HG03139 (cell line): Measurements from ENCODE around the gene RASAL2.
"Not testable (repeated sequence)": the region's sequence is repeated elsewhere in the genome, so short reads cannot be mapped to it uniquely, and the experiment has no call there.

Experiments
- ATAC-seq: cut with Tn5 transposase; IDR thresholded peaks from one replicate; pipeline ENCODE4 v1.9.1; 2021; ENCODE audit not compliant: unreplicated experiment

The RASAL2 gene

DNA sequence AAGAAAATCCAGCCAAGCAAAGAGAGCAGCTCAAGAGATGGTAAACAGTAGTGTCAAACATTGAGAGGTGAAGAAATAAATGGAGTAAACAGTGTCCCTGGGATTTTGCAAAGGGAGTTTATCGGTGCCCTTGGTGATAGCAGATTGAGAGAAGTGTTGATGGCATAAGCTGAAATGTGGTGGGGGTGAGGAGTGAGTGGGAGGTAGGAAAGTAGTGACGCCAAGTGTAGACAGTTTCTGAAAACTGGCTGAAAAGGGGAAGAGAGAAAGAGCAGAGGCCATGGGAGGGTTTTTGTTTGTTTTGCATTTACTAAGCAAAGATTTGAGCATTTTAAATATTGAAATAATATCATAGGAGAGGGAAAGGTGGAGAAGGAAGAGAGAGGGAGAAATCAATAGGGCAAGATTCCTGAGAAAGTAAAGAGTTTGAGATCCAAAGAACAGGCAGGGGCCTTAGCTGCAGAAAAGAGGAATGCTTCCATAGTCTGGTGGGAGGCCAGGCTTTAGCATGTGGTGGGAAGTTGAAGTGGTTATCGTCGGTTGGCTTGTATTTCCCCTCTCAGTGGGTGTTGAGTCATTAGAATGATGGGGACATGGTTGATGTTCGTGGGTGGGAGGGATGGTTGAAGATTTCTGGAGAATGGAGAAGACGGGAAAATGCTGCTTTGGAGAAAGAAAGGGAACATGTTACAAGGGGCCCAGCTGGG lies 26.8 kb upstream of the RASAL2 start:
- peak; percentile 95 for ATAC-seq

DNA sequence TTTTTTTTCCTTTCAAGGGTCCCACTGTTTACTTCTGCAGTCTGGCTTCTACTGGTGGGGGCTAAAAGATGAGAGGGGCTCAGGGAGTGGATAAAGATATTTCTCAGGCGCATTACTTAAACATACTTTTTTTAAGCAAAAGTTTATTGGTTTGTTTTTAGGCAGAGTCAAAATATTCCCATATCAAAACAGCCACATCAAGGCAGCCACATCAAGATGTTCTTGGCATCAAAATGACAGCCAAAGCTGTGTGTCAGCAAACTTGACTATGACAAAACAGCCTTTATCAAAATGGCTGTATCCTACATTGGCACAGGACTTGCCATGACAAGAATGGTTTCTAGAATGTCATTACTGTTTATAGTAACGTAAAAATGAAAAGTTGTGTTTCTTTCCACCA lies 22.1 kb upstream of the RASAL2 start:
- ATAC-seq = no peak

DNA sequence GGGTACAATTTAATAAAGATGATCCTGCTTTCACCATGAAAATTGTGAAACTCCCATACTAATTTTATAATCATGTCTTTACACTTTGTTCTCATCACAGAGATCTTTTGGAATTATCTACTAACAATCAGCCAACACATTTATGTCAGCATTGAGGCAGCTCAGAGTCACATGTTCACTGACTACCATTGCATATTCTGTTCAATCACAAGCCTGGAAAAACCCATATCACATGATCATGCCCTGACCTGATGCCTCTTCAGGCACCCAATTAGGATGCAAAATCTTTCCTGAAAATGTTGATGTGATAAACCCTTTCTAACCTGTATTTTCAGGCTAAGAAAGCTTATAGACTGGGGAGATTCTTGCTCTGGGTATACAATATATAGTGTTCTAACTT lies 21.6 kb upstream of the RASAL2 start:
- no peak for ATAC-seq

DNA sequence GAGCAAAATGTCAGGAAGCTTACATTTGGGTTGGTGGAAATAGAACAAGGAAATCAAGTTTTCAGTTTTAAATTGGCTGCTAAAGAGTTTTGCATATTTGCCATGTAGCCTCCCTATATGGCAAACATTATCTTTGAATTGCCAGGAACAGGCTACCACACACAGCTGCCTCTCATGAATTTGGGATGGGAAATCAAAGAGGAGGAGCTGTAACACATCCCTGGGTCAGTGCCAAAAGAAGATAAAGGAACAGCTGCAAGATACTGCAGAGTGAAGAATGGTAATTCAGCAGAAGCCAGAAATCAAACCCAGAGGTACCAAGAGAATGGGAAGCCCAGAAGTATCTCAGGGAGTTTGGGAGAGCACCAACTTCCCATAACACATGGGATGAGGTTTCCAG lies 18.6 kb upstream of the RASAL2 start:
- no peak for ATAC-seq

DNA sequence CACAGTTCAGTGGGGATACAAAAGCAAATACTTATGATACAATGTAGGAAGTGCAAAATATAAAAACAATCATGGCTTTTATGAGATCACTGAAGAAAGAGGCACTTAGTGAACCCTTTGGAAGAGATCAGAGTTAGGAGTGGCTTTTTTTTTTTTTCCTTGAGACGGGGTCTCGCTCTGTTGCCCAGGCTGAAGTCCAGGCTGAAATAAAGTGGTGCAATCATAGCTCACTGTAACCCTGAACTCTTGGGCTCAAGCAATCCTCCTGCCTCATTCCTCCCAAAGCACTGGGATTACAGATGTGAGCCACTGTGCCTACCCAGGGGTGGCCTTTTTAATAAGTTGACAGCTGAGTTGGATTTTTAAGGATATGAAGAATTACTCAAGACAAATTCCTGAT lies 17.3 kb upstream of the RASAL2 start:
- ATAC-seq = no peak

DNA sequence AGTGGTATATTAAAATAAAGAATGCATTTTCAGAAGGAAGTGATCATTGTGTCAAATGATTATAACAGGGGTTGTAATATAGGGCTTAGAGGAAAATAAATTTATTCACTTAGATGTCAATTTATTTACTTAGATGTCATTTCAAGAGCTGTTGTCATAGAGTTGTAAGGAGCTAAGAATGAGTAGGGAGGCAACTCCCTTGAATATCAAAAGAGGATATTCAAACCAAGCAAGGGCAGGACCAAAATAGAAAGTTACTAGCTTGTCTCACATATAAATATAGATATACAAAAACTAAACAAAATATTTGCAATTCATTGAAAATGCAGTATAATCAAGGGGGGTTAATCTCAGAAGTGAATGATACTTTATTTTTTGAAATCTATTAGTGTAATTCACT lies 16.0 kb upstream of the RASAL2 start:
- ATAC-seq = no peak

DNA sequence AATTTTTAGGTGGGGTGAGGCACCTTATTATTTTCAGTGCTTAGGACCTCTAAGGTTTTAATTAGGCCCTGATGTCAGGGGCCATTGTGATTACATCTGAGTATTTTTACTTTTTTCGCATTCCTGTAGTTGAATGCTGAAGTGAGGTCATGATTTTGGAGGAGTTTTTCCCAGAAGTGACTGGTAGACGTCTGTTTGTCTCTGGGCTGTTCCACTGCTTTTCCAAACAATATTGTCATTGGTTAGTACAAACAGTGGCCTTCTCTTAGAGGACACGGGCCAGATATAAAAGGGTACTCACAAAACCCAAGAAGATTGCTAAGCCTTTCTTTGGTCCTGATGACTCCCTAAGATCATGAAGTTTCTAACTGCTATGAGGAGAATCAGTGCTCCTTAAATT lies 7.6 kb upstream of the RASAL2 start:
- no peak for ATAC-seq

DNA sequence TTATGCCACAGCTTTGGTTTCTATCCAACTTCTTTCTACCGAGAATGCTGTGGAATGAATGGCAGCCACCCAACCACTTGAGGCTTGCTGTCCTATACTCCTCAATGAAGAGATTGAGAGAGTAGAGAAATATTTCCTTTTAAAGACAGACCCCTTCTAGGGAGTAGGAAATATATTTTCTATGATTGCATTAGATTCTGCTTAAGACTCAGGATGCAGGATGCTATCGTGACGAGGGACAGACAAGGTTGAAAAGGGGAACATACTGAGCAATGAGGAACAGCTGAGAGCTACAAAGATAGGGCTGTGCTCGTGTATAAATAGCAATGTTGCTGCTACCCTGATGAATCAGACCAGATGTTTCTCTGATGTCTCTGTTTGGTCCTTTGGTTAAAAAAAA lies 7.1 kb upstream of the RASAL2 start:
- no peak for ATAC-seq

DNA sequence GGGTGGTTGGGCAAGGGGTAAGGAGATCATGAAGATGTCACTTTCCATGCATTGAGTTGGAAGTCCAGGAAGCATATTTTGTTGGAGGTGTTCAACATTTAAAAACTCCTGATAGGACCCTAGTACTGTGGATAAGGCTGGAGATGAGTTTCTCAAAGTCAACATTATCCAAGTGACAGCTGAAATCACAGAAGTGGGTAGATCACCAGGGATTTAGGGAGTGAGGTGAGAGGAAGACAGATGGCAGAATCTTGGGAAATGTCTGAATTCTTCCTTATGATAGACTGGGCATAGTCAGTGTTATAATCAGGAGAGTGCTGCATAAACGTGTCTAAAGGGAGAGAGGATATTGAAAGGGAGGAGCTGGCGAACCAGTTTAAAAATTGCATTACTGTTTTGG lies 5.3 kb upstream of the RASAL2 start:
- no peak for ATAC-seq

DNA sequence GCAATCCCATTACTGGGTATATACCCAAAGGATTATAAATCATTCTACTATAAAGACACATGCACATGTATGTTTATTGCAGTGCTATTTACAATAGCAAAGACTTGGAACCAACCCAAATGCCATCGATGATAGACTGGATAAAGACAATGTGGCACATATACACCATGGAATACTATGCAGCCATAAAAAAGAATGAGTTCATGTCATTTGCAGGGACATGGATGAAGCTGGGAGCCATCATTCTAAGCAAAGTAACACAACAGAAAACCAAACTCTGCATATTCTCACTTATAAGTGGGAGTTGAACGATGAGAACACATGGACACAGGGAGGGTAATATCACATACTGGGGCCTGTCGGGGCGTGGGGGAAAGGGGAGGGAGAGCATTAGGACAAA lies 2.5 kb upstream of the RASAL2 start:
- ATAC-seq = not testable (repeated sequence)

DNA sequence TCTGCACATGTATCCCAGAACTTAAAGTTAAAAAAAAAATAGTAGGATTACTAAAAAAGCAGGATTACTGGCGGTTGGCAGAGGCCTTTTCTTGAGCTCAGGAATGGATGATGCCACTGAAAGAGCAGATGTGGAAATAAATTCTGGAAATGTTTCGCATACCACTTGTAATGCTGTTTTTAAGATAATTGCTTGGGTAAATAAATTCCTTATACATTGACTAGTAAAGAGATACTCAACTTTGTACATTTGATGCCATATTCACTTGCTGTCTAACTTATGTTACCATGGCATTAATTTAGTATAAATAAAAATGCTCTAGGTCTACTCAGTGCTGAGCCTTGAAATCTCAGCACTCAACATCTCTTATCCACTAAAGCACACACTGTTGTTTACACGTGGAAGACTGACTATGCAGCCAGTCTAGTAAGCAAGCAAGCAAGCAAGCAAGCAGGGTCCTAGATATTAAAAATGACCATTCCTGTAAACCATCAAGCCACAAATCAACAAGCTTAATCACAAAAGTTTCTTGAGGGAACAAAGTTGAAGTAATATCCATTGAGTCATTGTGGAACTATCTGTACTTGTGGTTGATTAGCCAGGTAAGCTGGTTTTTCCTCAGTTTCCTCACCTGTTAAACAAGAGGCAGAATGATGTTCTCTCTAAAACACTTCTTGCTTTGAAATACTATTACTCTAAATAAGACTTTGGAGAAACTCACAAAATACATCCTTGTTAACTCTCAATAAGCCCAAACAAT lies 1.7 kb upstream of the RASAL2 start:
- ATAC-seq = no peak

DNA sequence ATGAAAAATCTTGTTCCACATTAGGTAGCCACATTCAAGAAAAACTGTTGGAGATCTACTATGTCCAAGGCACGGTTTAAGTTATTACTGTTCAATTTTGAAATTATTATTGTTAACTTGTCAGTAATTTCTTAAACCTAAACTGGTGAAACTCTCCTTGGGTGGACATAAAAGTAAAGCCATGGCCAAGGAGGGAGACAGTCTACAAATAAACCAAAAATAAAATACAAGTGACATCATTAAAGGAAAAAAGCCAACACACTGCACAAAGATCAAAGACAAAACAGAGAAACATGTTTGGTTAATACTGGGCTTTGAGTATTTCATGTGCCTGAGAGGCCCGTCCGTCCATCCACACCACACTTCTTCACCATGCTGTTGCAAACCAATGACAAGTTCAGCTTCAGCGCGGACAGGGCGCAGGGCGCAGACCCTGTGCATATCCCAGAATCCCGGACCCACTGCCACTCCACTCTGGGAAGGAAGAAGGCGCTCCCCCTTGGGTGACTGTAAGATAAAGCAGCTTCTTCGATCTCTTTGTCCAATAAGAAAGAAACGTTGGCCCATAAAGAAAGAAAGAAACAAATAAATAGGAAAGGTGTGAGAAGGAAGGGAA lies 918 bp upstream of the RASAL2 start:
- ATAC-seq = peak; percentile 7

DNA sequence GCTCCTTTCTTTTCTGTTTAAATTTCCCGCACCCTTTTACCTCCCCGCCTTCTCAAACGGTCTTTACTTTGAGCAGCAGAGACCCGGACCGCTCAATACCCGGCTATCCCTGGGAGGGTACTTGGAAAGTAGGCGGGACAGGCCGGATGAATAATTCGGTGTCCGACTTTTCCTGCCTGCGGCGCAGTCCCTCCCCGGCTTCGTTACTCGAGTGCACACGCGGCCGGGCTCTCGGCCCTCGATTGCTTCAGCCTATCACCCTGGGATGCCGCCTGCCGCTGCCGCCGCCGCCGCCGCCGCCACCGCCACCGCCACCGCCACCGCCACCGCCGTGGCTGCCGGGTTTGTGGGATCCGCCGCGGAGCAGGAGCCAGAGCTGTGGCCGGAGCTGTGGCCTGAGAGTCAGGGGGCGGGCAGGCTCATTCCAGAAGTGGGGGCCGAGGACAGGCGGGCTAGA lies 382 bp upstream of the RASAL2 start:
- ATAC-seq = peak; percentile 82

DNA sequence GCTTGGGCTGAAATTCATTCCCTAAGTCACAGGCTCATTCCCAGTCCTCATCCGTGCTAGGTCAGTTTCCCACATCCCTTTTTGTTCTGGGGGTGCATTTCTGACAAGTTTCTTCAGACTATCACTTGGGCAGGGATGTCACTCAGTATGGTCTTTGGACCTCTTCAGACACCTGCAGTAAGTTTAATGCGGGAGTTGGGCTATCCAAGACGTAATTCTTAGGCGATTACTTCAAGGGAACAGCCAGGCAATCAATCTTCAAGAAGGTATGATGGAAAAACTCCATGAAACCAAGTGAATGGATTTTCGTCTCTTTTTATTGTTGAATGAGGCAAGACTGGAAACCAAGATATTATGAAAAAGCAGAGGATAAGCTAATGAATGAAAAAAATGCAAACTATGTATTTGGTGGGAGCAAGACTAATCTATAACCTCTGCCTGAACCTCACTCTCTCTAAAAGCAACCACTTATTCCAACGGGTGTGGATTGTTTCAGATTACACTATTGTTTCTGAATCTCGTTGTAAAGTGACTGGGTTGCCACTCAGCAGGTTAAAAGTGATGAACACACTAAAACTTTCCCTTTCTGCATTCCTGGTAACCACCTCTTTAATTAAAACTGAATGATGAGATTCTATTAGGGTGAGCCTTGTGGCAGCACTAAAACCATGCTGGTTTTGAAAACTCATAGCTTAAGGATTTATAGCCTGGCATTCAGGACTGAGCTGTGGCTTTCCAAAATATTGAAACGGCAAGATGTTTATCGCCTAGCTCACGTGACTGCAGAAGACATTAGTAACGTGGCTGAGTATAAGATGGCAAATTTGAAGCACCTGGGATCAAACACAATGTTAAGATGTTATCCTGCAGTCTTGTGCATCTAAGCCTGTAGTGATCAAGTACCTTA lies 1.1 kb downstream of the RASAL2 start:
- no peak for ATAC-seq

DNA sequence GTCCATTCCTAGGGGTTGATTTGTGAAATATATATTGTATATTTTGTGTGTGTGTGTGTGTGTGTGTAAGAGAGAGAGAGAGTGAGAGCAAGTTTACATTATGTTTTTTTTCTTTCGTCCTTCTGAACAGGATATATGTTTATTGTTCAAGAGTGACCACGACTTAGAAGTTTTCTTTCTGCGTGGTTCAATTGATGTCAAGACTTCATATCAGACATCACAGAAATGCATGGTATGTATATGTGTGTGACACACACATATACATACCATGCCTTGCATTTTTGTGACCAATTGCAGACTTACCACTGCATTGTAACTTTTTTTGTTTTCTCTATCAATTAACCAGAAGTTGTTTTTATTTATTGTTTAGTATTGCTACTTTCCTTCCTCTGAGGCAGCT lies 2.5 kb downstream of the RASAL2 start:
- ATAC-seq = no peak

DNA sequence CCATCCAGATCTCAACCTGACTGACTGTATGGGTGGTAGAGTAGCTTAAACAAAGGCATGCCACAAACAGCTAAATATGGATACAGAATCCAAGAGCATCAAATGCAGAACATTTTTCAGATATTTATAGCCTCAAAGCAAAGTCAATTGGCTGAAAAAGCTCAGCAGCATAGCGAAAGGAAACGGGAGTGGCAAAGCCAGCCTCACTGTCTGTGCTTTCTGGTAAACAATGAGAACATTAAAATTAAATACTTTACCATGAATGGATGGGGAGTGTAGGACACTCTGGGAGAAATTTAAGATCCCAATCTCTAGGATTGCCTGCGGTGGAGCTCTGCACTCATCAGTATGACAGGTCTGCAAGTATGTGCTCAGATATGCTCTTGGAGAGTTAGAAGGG lies 4.4 kb downstream of the RASAL2 start:
- ATAC-seq = no peak

DNA sequence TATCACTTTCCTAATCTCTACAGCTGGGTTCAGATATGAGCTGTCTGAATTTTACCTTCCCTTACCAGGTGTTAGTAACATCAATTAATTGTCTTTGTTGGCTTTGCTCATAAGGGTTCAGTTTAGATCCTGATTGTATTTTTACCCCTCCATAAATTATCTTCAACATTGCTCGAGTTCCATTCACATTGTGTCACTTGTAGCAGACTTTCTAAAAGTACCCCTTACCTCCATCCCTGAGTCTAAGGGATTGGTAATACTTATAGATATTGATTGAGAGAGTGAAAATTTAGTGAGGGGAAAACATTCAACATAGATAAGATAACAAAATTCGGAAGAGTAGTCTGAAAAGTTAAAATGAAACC lies 7.3 kb downstream of the RASAL2 start:
- ATAC-seq = no peak

DNA sequence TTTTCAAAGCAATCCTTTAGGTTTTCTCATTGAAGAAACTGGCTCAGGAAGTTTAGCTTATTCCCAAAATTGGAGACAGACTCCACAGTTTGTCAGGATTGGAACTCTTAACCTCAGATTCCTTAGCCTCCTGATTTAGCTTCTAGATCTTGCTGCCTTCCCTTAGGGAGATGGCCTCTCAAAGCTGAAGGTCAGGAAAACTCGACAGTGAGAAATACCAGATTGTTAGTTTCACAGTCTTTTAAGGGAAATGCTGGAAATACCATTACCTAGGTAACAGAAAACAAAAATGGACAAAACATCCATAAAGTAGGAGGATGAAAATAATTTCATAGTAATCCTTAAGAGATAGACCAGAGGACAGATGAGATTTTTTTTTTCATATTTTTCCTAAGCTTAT lies 7.8 kb downstream of the RASAL2 start:
- ATAC-seq = no peak

DNA sequence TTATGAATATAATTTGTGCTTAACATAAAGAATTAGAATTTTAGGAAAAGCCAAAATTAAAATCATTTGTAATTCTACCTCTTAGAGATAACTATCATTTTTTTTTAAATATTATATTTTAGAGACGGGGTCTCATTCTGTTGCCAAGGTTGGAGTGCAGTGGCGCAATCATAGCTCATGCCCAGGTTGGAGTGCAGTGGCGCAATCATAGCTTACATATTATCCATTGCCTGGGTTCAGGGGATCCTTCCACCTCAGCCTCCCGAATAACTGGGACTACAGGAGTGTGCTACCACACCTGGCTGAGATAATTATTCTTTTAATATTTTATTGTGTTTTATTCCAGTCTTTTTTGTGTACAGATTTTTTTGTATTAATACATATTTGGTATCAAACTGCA lies 8.3 kb downstream of the RASAL2 start:
- ATAC-seq = no peak

DNA sequence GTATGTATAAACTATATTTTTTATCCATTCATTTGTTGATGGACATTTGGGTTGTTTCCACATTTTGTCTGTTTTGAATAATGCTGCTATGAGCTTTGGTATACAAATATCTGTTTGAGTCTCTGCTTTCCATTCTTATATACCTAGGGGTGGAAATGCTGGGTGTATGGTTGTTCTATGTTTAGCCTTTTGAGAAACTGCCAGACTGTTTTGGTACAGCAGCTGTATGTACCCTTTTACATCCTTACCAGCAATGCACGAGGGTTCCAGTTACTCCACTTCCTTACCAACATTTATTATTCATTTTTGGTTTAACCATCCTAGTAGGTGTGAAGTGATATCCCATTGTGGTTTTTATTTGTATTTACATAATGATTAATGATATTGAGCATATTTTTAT lies 13.9 kb downstream of the RASAL2 start:
- no peak for ATAC-seq
